H1 (cell line): Measurements from ENCODE around the gene CD63. TPM values are rescaled to one million over a fixed set of nuclear protein-coding genes. Genes with fewer than 3 reads are reported as not detected.

Experiments
- CTCF ChIA-PET: fragments of 300-600 bp; sonication (Branson Sonifier 250); formaldehyde crosslinking; loops from one replicate; lab custom pipeline; 2021; ENCODE audit not compliant: partially characterized antibody; lab: Charles Lee
- POLR2A ChIA-PET: fragments of 300-600 bp; sonication (Branson Sonifier 250); formaldehyde crosslinking; loops from one replicate; lab custom pipeline; 2021; ENCODE audit warnings: inconsistent platforms; ENCODE audit not compliant: partially characterized antibody; lab: Charles Lee
- DNase-seq, 2 experiments: peaks; one replicate each; pipeline versions ENCODE4 v3.0.0 to v3.0.0-alpha.2; 2010 to 2022; ENCODE audit warnings: low spot score in 2 of 2, low read depth in 1 of 2, mixed read lengths in 1 of 2
- FAIRE-seq: peaks from 2 replicates; lab custom pipeline; 2011; peaks lifted over from hg19 to GRCh38; lab: Jason Lieb, UNC
- H2AFZ ChIP-seq: 2 replicates; pipeline ENCODE4 v1.8.1; 2012; ENCODE audit warnings: low read length, inconsistent platforms
- H2AK5ac ChIP-seq: 2 replicates; pipeline ENCODE4 v1.6.1; 2013; ENCODE audit warnings: low read depth, low read length
- H2BK120ac ChIP-seq: replicated peaks from 2 replicates; pipeline ENCODE3; 2013; ENCODE audit warnings: low read depth, low read length, inconsistent platforms
- H2BK12ac ChIP-seq: 2 replicates; pipeline ENCODE4 v1.6.1; 2013; ENCODE audit warnings: low read depth, low read length
- H2BK15ac ChIP-seq: 2 replicates; pipeline ENCODE4 v1.6.1; 2013; ENCODE audit warnings: low read length
- H2BK20ac ChIP-seq: 2 replicates; pipeline ENCODE4 v1.6.1; 2013; ENCODE audit warnings: low read length
- H2BK5ac ChIP-seq: 2 replicates; pipeline ENCODE4 v1.6.1; 2013; ENCODE audit warnings: low read depth, low read length
- H3K14ac ChIP-seq: 2 replicates; pipeline ENCODE4 v1.6.1; 2013; ENCODE audit warnings: inconsistent platforms; ENCODE audit not compliant: insufficient read length
- H3K18ac ChIP-seq: 2 replicates; pipeline ENCODE4 v1.6.1; 2013; ENCODE audit warnings: low read length; ENCODE audit errors: extremely low read depth
- H3K23ac ChIP-seq: 2 replicates; pipeline ENCODE4 v1.6.1; 2013; ENCODE audit warnings: inconsistent platforms; ENCODE audit not compliant: insufficient read length
- H3K23me2 ChIP-seq: 2 replicates; pipeline ENCODE4 v1.6.1; 2013; ENCODE audit warnings: low read depth, low read length
- H3K27ac ChIP-seq: 2 replicates; pipeline ENCODE4 v1.6.1; 2011; ENCODE audit warnings: low read depth, low read length, inconsistent platforms
- H3K27me3 ChIP-seq, 4 experiments: replicated peaks in 1 of 4; 1 replicate in 1 of 4; 2 replicates in 3 of 4; pipeline versions ENCODE4 v1.6.1 to v1.8.1; 2011 to 2013; ENCODE audit warnings: low read length in 3 of 4, mild to moderate bottlenecking in 3 of 4, inconsistent platforms in 2 of 4, mixed read lengths in 2 of 4, moderate library complexity in 1 of 4; ENCODE audit not compliant: control insufficient read depth in 3 of 4, insufficient read depth in 3 of 4; ENCODE audit errors: extremely low read depth in 1 of 4
- H3K36me3 ChIP-seq, 4 experiments: 2 replicates each; pipeline versions ENCODE4 v1.6.1 to v1.8.1; 2011 to 2013; ENCODE audit warnings: mild to moderate bottlenecking in 4 of 4, low read length in 3 of 4, moderate library complexity in 2 of 4, control low read depth in 1 of 4, inconsistent platforms in 1 of 4; ENCODE audit not compliant: insufficient read depth in 4 of 4, control insufficient read depth in 2 of 4
- H3K4ac ChIP-seq: replicated peaks from 2 replicates; pipeline ENCODE3; 2013; ENCODE audit warnings: low read length, low read depth, mixed read lengths, inconsistent platforms; ENCODE audit not compliant: insufficient read length
- H3K4me1 ChIP-seq, 4 experiments: replicated peaks in 1 of 4; 1 replicate in 1 of 4; 2 replicates in 3 of 4; pipeline versions ENCODE4 v1.6.1 to v1.8.1; 2011 to 2013; ENCODE audit warnings: low read length in 3 of 4, inconsistent platforms in 2 of 4, mixed read lengths in 1 of 4; ENCODE audit not compliant: insufficient read depth in 4 of 4, control insufficient read depth in 3 of 4
- H3K4me2 ChIP-seq, 2 experiments: 2 replicates each; pipeline versions ENCODE4 v1.6.1 to v1.8.1; 2011 to 2013; ENCODE audit warnings: low read depth in 2 of 2, low read length in 2 of 2, control low read depth in 1 of 2, inconsistent platforms in 1 of 2, mild to moderate bottlenecking in 1 of 2; ENCODE audit not compliant: insufficient read depth in 1 of 2
- H3K4me3 ChIP-seq, 4 experiments: fragments of 200-600, 300-600 bp in 1 of 4; sonication (generic), shearing (Covaris generic), sonication (Bioruptor Twin) in 1 of 4; 2 replicates each; pipeline versions ENCODE4 v1.5.1 to v1.8.1; 2011 to 2016; ENCODE audit warnings: low read length in 4 of 4, low read depth in 3 of 4, control low read depth in 2 of 4, inconsistent platforms in 2 of 4, mild to moderate bottlenecking in 2 of 4, mixed read lengths in 1 of 4, moderate library complexity in 1 of 4; ENCODE audit not compliant: insufficient read depth in 2 of 4; ENCODE audit errors: extremely low read depth in 1 of 4
- H3K56ac ChIP-seq: replicated peaks from 2 replicates; pipeline ENCODE3; 2013; ENCODE audit warnings: low read depth, mild to moderate bottlenecking, mixed read lengths, low read length, inconsistent platforms; ENCODE audit not compliant: insufficient read length
- H3K79me1 ChIP-seq: 2 replicates; pipeline ENCODE4 v1.6.1; 2013; ENCODE audit warnings: low read depth, low read length, control low read depth
- H3K79me2 ChIP-seq, 2 experiments: 2 replicates each; pipeline versions ENCODE4 v1.6.1 to v1.8.1; 2012 to 2013; ENCODE audit warnings: low read length in 2 of 2, mild to moderate bottlenecking in 2 of 2, inconsistent platforms in 1 of 2; ENCODE audit not compliant: insufficient read depth in 2 of 2, control insufficient read depth in 1 of 2
- H3K9ac ChIP-seq, 4 experiments: replicated peaks in 1 of 4; 1 replicate in 1 of 4; 2 replicates in 3 of 4; pipeline versions ENCODE4 v1.6.1 to v1.8.1; 2011 to 2013; ENCODE audit warnings: low read depth in 3 of 4, low read length in 3 of 4, control low read depth in 2 of 4, mild to moderate bottlenecking in 2 of 4, moderate library complexity in 2 of 4, inconsistent platforms in 1 of 4; ENCODE audit errors: extremely low read depth in 1 of 4
- H3K9me3 ChIP-seq, 2 experiments: 2 replicates each; pipeline versions ENCODE4 v1.6.1 to v1.8.1; 2012 to 2013; ENCODE audit warnings: mild to moderate bottlenecking in 2 of 2, moderate library complexity in 2 of 2, control low read depth in 1 of 2, inconsistent platforms in 1 of 2, low read depth in 1 of 2, low read length in 1 of 2, mixed read lengths in 1 of 2; ENCODE audit not compliant: insufficient read depth in 2 of 2
- H4K20me1 ChIP-seq, 2 experiments: replicated peaks in 1 of 2; 2 replicates each; pipeline versions ENCODE3 to v1.8.1; 2011 to 2013; ENCODE audit warnings: inconsistent platforms in 2 of 2, low read length in 2 of 2, mild to moderate bottlenecking in 1 of 2; ENCODE audit not compliant: insufficient read depth in 2 of 2, control insufficient read depth in 1 of 2
- H4K5ac ChIP-seq: 2 replicates; pipeline ENCODE4 v1.6.1; 2013; ENCODE audit warnings: low read length, low read depth, mixed read lengths, inconsistent platforms; ENCODE audit not compliant: insufficient read length
- H4K8ac ChIP-seq: 2 replicates; pipeline ENCODE4 v1.8.0; 2013; ENCODE audit warnings: mild to moderate bottlenecking, moderate library complexity, low read length, inconsistent platforms; ENCODE audit not compliant: insufficient read depth; ENCODE audit errors: extremely low read depth
- H4K91ac ChIP-seq: replicated peaks from 2 replicates; pipeline ENCODE3; 2013; ENCODE audit warnings: low read length, mixed read lengths, inconsistent platforms; ENCODE audit not compliant: insufficient read length
- BCL11A ChIP-seq, 2 experiments: IDR thresholded peaks; one replicate each; pipeline ENCODE4 v1.6.1; 2011; ENCODE audit warnings: low read depth in 2 of 2, low read length in 2 of 2, mild to moderate bottlenecking in 2 of 2
- CBX8 ChIP-seq: fragments of 300-800, 300-1000 bp; sonication (generic); IDR thresholded peaks from 2 replicates; pipeline ENCODE4 v1.7.1; 2016; ENCODE audit warnings: low read depth, low read length, borderline replicate concordance
- CHD1 ChIP-seq: IDR thresholded peaks from 2 replicates; pipeline ENCODE4 v1.6.1; 2012; ENCODE audit warnings: low read depth, low read length, improper control_type of control experiment
- CREB1 ChIP-seq: IDR thresholded peaks from 2 replicates; pipeline ENCODE4 v1.6.1; 2012; ENCODE audit warnings: inconsistent platforms
- KDM5A ChIP-seq: fragments of 200-600 bp; IDR thresholded peaks from 2 replicates; pipeline ENCODE4 v1.7.1; 2012; ENCODE audit warnings: mild to moderate bottlenecking, low read length, inconsistent platforms, mixed read lengths
- NANOG ChIP-seq: IDR thresholded peaks from 2 replicates; pipeline ENCODE4 v1.6.1; 2011; ENCODE audit warnings: low read length, low read depth, mild to moderate bottlenecking, inconsistent platforms; ENCODE audit not compliant: insufficient read depth, poor library complexity, severe bottlenecking
- SRF ChIP-seq: IDR thresholded peaks from 2 replicates; pipeline ENCODE4 v1.6.1; 2011; ENCODE audit warnings: mild to moderate bottlenecking, low read depth, low read length, moderate library complexity
- SUZ12 ChIP-seq: fragments of 200-600 bp; sonication (generic); IDR thresholded peaks from 2 replicates; pipeline ENCODE4 v1.6.1; 2012; ENCODE audit warnings: mild to moderate bottlenecking, inconsistent platforms, low read length, moderate library complexity, mixed read lengths
- ZNF274 ChIP-seq: IDR thresholded peaks from 2 replicates; pipeline ENCODE4 v1.7.0; 2012; ENCODE audit warnings: low read length, borderline replicate concordance; ENCODE audit errors: extremely low read depth
- WGBS, 2 experiments: shearing (Covaris generic) in 1 of 2; methylation state at CpG; one replicate each; pipeline versions ENCODE4 v1.1.6 to v1.1.7; 2013 to 2015; ENCODE audit warnings: low lambda C conversion rate in 2 of 2, mixed read lengths in 2 of 2, inconsistent platforms in 1 of 2, low coverage in 1 of 2, missing lambda C conversion rate in 1 of 2; ENCODE audit not compliant: insufficient replicate concordance in 2 of 2, insufficient coverage in 1 of 2, insufficient read length in 1 of 2; ENCODE audit errors: extremely low coverage in 1 of 2, missing lambda C conversion rate in 1 of 2; 5-methylcytosine and 5-hydroxymethylcytosine counted together
- polyA plus RNA-seq, 7 experiments: library from polyadenylated mRNA; depleted of rRNA in 3 of 7; stranded (reverse) in 5 of 7; unstranded in 2 of 7; fragments of >200 nt in 5 of 7; fragments of 200-250 nt in 2 of 7; gene quantifications; 1 replicate in 5 of 7; 2 replicates in 1 of 7; 4 replicates in 1 of 7; pipeline versions ENCODE4 v1.2.1 to v1.2.3, GENCODE V29; 2011 to 2013; ENCODE audit warnings: missing spikeins in 2 of 7, mixed read lengths in 2 of 7
- total RNA-seq: library from RNA; stranded (reverse); fragmentation: NEBNext Ultra II Directional; extraction: Animal tissue kit (Norgen Biotek cat#: 25700); gene quantifications from 2 replicates; pipeline ENCODE4 v1.2.1, GENCODE V29; 2021
- TF ChIP-seq, protein P1 (sequence below): IDR thresholded peaks from 2 replicates; pipeline ENCODE4 v1.6.1; 2011; ENCODE audit warnings: low read depth, mild to moderate bottlenecking, low read length; ENCODE audit not compliant: insufficient read depth

The CD63 gene
- total and polyA plus RNA-seq, 2 of the 8 experiments (the other 6 are each of a cell fraction or from before 2014, with no cell fraction given): 440 to 526 TPM

DNA sequence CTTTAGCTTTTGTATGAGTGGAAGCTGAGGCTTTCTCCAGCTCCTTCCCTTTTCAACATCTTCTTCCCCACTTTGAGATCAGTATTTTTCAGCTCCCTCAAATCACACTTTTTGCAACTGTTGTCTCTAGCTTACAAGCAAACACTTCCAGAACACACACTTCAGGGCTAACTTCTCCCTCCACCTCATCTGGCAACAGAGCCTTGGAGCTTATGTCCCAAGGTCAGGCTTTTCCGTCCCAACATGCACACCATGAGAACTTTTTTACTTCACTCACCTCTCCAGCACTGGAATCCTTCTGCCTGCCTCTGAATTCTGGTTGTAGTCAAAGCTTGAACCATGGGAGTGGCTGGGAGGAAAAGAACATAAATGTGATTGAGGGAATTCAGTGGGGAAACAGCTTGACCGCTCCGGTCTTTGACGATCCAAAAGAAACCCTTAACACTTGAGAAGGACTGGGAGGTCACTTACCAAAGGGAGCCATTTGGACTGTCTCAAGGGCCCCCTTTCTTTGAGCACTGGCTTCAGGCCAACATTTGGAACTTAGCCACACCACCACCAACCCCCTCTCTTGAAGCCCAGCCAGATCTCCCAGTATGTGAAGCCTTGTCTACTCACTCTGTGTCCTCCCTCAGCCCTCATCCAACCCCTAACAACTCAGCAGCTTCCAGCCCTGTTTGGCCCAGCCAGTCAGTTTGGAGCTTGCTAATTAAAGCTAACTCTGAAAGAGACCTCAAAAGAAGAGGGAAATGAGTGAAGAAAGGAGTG is 16.8 kb downstream of the CD63 start:
- no peak overlapping the region for H3K4me2 ChIP-seq
- peaks cover 0 to 5% of the 10 kb centered on the region in 2 experiments; a peak in 1 of 4 replicates for H3K79me2 ChIP-seq
- H3K23me2 ChIP-seq: peaks cover 20% of the 10 kb centered on the region
- no peak overlapping the region for H4K5ac ChIP-seq
- ChIA-PET POLR2A (interaction anchor here (0.7 to 2.0 kb wide), 5 partner anchors 8 to 262 kb away, joined by 3 to 5 read pairs (median 3); partner anchors contain the start of genes CD63, PYM1, RAB5B and RDH5), CTCF (interaction anchor here (0.6 to 4.6 kb wide), 11 partner anchors 8 to 107 kb away, joined by 3 to 30 read pairs (median 3); partner anchors contain the start of gene RDH5)
- H3K79me1 ChIP-seq: peaks cover 1% of the 10 kb centered on the region; the same call in 1 of the 2 replicates
- WGBS, 2 experiments: 82% methylated on average over 4 of the region's 4 CpGs; no CpG with 5 or more reads in 1 of the 2 experiments
- H3K23ac ChIP-seq: no peak overlapping the region
- no peak overlapping the region for H2AFZ ChIP-seq
- no peak overlapping the region for H3K18ac ChIP-seq
- no peak overlapping the region for H3K4ac ChIP-seq
- no peak overlapping the region for H3K4me3 ChIP-seq
- H2BK20ac ChIP-seq: no peak overlapping the region
- no peak overlapping the region for H3K14ac ChIP-seq
- TF ChIP-seq KDM5A: no peak
- no peak for TF ChIP-seq SUZ12
- no peak for TF ChIP-seq CHD1
- TF ChIP-seq BCL11A (IDR thresholded peaks at IDR 0.05; ENCODE audit: low read depth in 2 of 2, low read length in 2 of 2): no peak
- TF ChIP-seq SRF: no peak
- TF ChIP-seq CBX8: no peak
- TF ChIP-seq CREB1: no peak
- no peak for TF ChIP-seq NANOG
- TF ChIP-seq ZNF274: no peak
- TF ChIP-seq, protein P1, sequence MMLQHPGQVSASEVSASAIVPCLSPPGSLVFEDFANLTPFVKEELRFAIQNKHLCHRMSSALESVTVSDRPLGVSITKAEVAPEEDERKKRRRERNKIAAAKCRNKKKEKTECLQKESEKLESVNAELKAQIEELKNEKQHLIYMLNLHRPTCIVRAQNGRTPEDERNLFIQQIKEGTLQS: no peak
- TF ChIP-seq, all 59 proteins: peak for 0
- Histone ChIP-seq H2BK5ac (no peak overlapping the region), H4K91ac (no peak overlapping the region), H3K4me1 (peaks cover 5 to 17% (median 6%) of the 10 kb centered on the region in 4 experiments; a peak in 6 of 7 replicates), H4K20me1 (no peaks in the 10 kb centered on the region), H2AK5ac (no peak overlapping the region), H2BK120ac (no peak overlapping the region), H2BK12ac (no peak overlapping the region), H3K56ac (no peak overlapping the region), H3K9ac (no peak overlapping the region), H3K27ac (no peak overlapping the region), H3K36me3 (no peaks in the 10 kb centered on the region), H3K9me3 (no peaks in the 10 kb centered on the region), H3K27me3 (no peaks in the 10 kb centered on the region; a peak in 3 of 7 replicates), H2BK15ac (no peak overlapping the region; the same call in 1 of the 2 replicates), H4K8ac (no peak overlapping the region)
- no peak for FAIRE-seq
- no peak for DNase-seq
